HepG2 (cell line): Measurements from ENCODE around the gene STK31.

ENCODE experiments used
- ESRRA ChIP-seq: sonication (generic); formaldehyde crosslinking; IDR thresholded peaks from 2 replicates; pipeline ENCODE4 v1.5.1; 2020; ENCODE audit warnings: mild to moderate bottlenecking, low read depth, missing genetic modification reagents
- EZH2 ChIP-seq: conservative IDR thresholded peaks from 2 replicates; pipeline ENCODE4 v1.6.1; 2012; ENCODE audit warnings: mild to moderate bottlenecking, low read depth, low read length, moderate library complexity
- SRY ChIP-seq: sonication (generic); formaldehyde crosslinking; IDR thresholded peaks from 2 replicates; pipeline ENCODE4 v1.8.0; 2022; ENCODE audit warnings: mild to moderate bottlenecking, missing genetic modification reagents

- TF ChIP-seq ESRRA (CRISPR knock-in tag): no peak
- no peak for TF ChIP-seq SRY (CRISPR knock-in tag)
- TF ChIP-seq EZH2: no peak
These were observed at the start of gene STK31 for GRCh38 chr7:23710000-23710399.
